Hematopoietic multipotent progenitor cell treated with erythropoietin and hydrocortisone succinate and interleukin-3 and kit ligand, for 6 days (in vitro differentiated cells): Measurements from ENCODE around the gene SSTR5.

Experiments used
- DNase-seq: peaks from one replicate; pipeline ENCODE4 v3.0.0-alpha.2; 2015

SSTR5 gene

GRCh38 chr16:1040346-1040745, 32.2 kb upstream of the SSTR5 start:
- no peak for DNase-seq

DNA sequence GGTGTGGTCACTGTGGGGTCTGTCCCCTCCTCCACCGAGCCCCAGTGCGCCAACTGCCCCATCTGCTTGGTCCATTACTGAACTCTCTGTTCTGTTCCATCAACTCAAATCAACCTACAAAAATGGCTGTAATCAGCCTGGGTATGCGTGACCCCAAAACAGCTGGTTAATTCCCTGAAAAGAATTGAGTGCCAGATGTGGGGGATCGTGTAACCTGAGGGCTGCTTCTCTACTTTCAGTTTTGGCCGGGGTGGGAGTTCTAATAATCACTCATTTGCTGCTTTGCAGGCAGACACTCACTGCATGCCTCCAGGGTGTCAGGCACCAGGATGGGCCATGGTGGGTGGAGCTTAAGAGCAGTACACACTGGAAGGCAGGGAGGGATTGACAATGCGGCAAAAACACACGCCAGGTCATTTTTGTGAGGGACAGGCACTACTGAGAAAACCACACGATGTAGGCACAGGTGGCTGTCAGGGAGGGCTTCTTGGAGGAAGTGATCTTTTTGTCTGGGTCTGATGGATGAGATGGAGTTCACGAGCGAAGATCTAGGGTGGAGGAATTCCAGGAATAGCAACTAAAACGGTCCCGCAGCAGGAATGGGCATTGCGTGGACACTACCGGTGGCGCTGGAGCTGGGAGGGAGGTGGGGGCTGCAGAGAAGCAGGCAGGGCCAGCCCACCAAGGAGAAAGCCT, 30.4 kb upstream of the SSTR5 start:
- DNase-seq: no peak

- DNase-seq: no peak
These were observed 29.7 kb upstream of the SSTR5 start for GRCh38 chr16:1042866-1043265.

DNA sequence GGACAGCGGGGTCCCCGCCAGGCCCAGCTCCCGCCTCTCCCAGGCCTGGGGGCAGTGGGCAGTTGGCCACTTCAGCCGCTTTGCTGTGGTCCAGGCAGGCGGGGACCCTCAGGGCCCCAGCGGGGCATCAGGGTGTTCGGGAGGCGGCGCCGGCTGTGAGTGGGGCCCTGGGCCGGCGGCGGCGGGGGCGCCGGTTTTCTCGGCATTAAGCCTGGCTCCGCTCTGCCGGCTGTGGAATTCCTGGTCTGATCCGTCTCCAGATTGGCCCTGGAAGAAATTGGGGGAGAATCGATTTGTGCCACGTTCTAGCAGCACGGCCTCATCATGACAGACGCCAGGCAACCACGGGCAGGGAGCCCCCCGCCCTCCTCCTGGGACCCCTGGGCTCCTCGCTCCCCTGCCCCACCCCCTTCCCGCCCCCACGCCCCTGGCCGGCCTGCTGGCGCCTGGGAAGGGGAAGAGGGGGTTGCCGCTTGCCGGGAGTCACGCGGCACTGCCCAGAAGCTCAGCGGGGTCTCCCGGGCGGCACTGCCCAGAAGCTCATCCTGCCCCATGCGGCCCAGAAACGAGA, 28.6 kb upstream of the SSTR5 start:
- DNase-seq: no peak

GRCh38 chr16:1044460-1045309, 27.9 kb upstream of the SSTR5 start:
- no peak for DNase-seq

DNA sequence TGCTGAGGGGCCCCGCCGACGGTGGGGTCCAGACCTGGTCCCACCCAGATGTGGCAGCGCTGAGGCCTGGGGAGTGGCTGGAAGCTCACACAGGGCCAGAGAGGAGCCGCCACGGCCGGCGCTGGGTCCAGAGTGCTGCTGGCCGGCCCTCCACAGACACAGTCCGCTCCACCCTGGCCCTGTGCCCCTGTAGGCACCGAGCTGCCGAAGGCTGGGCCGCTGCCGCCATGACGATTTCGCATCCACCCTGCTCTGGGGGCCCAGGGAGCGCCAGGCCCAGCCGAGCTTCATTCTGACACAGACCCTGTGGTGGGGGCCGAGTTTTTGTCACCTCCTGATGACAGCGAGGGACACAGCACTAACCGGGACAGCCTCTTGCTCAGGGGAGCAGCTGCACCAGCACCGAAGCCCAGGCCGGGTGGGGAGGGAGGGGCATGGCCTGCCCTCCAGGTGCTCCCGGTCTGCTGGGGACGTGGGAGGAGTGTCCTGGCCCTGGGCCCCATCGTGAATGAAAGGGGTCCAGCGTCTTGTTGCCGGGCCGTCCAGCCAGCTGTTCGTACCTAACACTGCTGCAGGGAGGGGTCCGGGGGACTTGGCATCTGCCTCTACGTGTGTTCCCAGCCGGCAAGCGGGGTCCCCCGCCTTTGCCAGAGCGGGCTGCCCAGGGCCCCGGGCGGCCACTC, 27.1 kb upstream of the SSTR5 start:
- DNase-seq: no peak

DNA sequence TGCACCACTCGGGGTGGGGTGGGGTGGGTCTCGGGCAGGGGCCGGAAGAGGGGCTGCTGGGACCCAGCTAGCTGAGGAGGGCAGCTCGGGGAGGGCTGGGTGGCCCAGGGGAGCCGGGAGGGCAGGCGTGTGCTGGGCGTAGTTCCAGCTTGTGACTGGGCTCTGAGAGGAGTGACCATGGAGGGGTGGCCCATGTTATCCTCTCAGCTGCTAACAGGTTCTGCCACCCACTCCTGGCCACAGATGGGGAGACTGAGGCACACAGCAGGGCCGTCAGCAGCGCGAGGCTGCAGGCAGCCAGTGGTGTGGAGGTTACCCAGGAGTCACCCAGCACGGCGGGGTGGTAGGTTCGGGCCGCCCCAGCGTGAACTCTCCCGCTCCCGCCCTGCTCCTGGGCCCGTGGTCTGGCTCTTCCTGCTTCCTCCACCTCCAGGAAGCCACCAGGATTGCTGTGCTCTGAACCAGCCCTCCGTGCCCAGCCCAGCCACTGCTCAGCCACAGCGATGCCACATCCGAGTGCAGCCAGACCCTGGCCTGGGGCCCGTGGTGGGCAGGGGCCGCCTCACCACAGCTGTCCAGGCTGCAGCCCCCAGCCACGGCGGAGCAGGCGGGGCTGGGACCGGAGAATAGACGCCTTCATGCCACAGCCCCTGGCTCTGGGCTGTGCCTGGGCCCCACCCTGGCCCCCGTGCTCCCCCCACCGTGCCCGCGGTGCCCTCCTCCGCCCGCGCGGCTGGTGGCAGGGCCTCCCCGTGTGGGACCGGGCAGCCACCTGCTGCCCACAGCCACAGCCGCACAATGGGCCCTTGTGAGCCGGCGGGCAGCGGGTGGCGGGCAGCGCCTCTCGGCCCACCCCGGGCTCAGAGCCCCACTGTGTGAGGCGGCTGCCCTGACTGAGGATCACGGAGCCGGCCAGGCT, 26.3 kb upstream of the SSTR5 start:
- DNase-seq: no peak

DNA sequence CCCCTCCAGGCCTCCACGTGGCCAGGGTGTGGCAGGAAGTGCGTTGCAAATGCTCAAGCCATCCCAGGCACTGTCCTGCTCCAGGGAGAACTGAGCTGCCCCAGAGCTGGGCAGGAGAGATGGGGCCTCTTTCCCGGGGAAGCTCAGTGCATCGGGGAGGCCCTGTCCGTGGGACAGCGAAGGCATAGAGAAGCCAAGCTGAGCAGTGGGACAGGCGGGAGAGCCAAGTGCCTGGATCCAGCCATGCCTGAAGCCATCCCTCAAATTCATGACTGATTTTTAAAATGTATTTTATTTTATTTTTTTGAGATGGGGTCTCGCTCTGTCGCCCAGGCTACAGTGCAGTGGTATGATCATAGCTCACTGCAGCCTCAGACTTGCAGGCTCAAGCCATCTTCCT, 25.4 kb upstream of the SSTR5 start:
- DNase-seq: no peak

- no peak for DNase-seq
These were observed 24.7 kb upstream of the SSTR5 start for GRCh38 chr16:1047801-1048200.

GRCh38 chr16:1048442-1049112, 24.0 kb upstream of the SSTR5 start:
- DNase-seq: peak; percentile 55

DNA sequence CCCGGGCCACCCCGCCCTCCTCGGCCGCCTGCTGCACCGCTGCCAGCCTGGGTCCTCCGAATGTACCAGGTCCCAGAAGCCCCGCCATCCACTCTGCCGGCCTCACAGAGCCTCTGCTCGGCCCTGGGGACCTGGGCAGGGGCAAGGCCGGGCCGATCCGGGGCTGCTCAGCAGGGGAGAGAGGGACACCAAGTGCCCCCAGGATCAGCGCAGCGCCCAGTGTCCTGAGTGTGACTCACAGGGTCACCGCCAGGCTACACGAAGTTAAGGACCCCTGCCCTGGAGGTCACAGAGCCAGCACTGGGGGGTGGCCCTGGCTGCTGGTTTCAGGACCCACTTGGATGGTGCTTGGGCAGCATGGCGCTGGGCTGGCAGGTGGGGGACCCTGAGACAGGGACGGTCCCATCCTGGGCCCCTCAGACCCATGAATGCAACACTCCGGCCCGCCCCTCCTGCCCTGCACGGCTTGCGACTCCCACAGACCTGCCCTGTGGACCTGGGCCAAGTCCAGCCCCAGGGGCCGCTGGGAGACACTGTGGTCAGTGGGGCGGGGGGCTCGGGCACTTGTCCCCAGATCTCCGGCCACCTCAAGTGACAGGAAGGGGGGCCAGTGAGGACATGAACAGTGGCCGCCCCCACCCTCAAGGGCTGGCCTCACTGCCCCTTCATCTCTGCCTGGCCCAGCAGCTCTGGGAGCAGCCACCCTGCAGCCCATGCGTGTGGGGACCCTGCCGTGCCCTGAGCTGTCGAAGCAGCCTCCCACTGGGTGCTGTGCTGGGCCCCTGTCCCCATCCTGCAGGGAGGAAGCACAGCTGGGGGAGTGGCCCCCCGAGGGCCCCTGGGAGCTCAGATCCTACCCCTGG, 23.2 kb upstream of the SSTR5 start:
- no peak for DNase-seq

DNA sequence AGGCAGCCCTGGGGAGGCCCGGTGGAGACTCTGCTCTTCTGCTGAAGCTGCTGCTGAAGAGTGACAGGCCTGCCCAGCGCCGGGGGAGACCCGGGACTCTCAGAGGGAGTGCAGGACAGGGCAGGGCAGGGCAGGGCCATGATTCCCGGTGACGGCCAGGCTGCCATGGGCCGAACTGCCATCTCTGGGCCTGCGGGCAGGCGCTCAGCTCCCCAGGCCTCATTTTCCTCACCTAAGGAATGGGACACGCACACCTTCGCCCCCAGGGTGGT, 22.6 kb upstream of the SSTR5 start:
- DNase-seq: no peak

GRCh38 chr16:1050516-1050915, 22.0 kb upstream of the SSTR5 start:
- DNase-seq: no peak

DNA sequence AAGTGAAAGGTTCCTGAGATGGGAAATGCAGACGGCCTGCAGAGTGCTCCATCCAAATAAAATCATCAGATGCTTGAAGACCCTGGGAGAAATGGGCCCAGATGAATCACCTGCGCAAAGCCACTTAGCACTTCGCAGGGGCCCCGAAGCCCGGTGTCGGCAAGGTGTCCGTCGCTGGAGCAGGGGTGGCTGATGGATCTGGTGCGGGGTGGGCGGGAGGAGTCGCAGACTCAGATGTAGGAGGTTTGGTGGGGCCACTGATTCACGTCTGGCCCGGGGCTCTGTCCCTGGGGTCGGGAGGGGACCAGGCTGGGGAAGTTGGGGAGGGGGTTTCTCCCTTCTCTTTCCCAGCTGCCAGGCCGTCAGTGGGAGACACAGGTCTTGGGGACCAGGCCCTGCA, 21.6 kb upstream of the SSTR5 start:
- DNase-seq: no peak

- DNase-seq: no peak
These were observed 21.1 kb upstream of the SSTR5 start for GRCh38 chr16:1051446-1051845.

- DNase-seq: no peak
These were observed 19.8 kb upstream of the SSTR5 start for GRCh38 chr16:1052721-1053120.

DNA sequence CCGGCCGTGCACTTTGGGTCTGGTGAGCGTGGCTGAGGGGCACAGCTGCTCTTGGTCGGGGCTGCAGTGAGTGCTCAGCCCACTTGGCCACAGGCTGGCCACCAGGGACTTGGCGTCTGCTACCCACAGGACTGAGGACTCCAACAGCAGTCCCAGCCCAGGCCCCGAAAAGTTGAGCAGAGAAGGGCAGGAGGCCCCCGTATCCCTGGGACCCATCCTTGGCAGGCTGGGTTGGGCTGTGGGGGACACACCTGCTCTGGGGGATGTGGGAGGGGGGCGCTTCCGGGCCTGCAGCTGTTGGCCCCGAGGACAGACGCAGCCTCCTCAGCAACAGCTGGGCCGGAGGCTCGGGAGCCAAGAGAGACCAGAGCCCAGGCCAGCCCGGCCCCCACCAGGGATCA, 19.4 kb upstream of the SSTR5 start:
- DNase-seq: no peak

DNA sequence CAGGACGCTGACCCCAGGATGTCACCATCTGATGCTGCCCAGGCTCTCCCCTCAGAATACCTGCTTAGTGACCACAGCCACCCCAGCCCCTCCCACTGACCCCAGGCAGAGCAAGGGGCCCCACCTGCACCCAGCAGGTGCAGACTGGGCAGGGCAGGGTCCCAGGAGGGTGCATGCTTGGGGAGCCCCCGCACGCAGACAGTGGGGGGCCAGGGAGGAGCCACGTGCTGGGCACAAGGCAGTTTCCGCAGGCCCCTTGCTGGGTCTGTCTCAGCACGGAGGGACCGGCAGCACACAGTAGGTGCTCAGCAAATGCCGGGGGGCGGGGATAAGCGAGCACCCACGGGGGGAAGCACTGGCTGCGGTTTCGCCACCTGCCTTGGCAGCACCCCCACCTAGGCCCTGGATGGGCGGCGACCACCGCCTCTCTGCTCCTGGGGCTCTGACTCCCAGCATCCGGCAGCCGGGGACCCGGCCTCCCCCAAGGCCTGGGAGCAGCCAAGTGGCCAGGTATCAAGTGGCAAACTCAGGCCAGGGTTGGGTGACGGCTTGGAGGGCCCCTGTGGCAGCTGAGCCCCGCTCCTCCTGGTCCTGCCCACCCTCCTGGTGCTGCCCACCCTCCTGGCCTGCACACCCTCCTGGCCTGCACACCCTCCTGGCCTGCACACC, 18.7 kb upstream of the SSTR5 start:
- DNase-seq: no peak

DNA sequence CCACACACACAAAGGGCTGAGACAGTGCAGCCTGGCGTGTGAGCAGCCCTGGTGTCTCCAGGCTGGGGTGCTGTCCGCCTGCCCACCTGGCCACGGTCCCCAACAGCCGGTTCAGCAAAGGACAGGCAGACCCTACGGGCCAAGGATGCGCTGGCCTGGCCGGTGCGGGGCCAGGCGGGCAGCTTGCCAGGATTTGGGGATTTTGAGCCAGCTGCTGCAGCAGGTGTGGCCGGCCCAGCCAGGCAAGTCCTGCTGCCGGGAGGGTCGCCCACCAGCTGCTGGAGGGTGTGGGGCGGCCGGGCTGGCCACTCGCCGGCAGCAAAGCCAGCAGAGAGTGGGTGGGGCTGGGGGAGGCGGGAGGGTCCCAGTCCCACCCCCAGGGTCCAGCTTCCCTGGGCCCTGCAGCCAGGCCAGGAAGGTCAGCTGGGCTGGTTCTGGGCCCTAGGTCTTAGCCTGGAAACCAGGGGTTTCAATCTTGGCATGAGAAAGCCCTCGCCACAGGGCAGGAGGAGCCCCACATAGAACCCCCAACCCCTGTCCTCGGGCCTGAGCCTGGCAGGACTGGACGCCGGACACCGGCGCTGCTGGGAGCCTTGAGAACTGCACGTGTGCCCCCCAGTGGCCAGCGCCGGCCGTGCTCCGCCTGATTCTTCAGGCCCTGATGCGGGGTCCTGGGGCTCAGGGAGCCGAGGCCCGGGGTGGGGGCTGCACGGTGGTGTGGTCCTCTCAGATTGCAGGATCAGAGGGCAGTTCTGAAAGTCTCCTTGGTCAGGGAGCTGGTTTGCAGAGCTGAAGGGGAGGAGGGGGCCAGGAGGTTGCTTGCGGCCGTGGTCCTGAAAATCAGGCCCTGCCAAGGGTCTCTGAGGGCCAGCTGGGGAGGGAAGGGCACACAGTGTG, 17.6 kb upstream of the SSTR5 start:
- DNase-seq: peak; percentile 57

DNA sequence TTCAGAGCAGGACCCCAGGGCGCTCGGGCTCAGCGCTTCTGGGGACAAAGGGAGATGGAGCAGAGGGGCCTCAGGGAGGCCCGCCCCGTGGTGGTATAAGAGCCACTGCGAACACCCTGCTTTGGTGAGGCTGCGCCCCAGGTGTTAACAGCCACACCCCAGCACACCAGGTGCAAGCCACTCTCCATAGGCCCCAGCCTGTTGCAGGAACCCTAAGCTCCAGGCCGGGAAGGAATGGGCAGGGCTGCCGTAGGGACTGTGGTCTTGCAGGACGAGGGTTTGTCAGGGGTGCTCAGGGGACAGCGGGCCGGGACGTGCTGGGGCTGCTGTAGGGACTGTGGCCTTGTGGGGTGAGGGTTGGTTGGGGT, 17.0 kb upstream of the SSTR5 start:
- no peak for DNase-seq
